ENCODE measurements around the gene CENPX.

CENPX gene

DNA sequence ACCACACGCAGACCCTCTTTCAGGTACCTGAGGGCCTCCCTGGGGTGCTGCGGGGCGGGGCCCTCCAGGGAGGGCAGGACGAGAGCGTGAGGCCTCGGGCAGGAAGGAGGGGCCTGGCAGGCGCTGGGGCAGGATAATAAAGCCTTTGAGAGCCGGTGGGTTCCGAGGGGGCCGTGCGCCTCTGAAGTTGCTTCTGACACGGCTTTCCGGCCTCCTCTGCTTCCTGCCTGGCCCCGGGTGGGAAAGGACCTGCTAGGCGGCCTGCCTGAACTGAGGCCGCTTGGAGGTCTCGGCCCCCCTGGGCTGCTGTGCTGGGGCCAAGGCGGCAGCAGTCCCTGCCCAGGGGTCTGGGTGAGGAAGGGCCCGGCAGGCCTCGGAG, 10.4 kb downstream of the CENPX start:
- no peak for DNase-seq (ENCODE audit: low read depth in 1 of 2, low spot score in 1 of 2)

DNA sequence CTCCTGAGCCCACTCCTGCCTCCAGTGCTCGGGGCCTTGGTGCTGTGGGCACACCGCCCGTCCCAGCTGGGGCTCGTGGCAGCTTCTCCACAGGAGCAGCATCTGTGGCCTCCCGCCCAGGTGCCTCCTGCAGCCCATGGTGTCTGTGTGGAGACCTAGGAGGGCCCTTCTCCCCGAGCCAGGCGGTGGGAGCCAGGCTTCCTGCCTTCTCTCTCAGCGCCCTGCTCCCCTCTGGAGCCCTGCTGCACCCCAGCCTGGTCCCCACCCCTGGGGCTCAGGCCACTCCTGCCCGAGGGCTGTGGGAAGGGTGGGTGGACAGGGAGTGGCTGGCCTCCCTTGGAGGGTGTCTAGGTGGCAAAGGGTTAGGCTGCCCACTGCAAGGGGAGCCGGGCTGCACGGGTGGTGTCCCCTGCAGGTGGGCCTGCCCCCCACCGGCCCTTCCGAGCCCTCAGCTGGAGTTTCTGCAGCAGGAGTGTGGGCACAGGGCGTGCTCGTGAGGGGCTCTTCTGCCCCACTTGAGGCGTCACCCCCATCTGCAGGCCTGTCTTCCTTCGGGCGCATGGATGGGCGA, 11.0 kb downstream of the CENPX start:
- no peak for DNase-seq (ENCODE audit: low read depth in 1 of 2, low spot score in 1 of 2)

DNA sequence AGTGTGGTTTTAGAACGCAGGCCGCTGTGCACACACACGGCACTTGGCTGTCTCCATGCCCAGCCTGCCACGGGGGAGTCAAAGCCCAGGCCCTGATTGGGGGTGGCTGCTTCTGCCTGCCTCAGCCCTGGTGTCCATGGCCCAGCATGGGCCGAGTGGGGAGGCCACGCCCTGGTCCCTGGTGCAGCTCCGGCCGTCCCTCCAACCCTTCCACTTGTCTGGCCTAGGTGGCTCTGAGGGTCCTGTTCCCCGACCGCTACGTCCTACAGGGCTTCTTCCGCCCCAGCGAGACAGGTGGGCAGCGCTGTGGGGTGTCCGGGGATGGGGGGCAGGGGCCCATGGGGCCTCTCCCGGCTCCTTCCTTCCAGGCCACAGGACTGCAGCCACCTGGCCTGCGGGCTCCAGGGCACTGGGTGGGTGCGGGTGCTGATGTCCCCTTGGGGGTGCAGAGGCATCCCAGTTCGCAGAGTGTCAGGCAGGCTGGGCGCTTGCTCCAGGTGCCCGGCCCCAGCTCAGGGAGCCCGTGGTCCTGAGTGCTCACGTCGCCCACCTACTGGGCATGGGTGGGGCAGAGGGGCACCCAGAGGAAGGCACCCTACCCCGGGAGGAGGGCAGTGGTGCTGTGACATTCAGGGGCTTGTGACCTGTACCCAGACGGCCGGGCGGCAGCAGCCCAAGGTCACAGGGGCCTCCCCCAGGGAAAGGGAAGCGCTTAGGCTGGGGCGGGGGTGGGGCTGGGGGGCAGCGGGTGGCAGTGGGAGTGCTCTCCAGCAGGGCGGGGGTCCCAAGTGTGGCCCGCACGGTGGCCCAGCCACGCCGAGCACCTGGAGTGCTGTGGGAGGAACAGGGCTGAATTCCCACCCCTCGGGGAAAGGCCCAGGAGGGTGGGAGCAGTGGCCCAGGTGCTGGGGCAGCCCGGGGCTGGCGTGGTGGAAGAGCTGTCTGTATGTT, 11.8 kb downstream of the CENPX start:
- DNase-seq (ENCODE audit: low read depth in 1 of 2, low spot score in 1 of 2), result no peak

DNA sequence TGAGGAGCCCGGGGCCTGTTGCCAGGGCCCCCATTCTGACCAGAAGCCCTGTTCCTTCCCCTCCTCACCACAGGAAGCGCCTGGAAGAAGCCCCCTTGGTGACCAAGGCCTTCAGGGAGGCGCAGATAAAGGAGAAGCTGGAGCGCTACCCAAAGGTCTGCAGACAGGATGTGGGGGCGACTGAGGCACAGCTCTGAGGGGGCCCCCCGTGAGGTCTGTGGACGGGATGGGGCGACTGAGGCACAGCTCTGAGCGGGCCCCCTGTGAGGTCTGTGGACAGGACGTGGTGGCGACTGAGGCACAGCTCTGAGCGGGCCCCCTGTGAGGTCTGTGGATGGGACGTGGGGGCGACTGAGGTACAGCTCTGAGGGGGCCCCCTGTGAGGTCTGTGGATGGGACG, 13.3 kb downstream of the CENPX start:
- DNase-seq (ENCODE audit: low read depth in 1 of 2, low spot score in 1 of 2), result no peak

DNA sequence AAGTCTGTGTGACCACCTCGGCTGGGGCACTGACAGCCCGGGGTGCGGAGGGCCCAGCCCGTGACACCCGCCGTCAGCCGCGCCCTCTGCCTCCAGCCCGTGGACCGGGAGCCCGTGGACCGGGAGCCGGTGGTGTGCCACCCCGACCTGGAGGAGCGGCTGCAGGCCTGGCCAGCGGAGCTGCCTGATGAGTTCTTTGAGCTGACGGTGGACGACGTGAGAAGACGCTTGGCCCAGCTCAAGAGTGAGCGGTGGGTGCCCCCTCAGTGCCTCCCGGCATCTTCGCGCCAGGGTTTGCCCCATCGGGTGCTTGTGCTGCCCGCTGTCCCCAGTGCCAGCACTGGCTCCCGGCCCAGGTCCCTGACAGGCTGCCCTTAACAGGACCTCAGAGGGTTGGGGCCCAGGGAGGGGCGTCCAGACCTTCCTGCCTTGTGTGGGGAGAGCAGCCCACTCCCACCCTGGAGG, 13.7 kb downstream of the CENPX start:
- DNase-seq (ENCODE audit: low read depth in 1 of 2, low spot score in 1 of 2), result no peak

DNA sequence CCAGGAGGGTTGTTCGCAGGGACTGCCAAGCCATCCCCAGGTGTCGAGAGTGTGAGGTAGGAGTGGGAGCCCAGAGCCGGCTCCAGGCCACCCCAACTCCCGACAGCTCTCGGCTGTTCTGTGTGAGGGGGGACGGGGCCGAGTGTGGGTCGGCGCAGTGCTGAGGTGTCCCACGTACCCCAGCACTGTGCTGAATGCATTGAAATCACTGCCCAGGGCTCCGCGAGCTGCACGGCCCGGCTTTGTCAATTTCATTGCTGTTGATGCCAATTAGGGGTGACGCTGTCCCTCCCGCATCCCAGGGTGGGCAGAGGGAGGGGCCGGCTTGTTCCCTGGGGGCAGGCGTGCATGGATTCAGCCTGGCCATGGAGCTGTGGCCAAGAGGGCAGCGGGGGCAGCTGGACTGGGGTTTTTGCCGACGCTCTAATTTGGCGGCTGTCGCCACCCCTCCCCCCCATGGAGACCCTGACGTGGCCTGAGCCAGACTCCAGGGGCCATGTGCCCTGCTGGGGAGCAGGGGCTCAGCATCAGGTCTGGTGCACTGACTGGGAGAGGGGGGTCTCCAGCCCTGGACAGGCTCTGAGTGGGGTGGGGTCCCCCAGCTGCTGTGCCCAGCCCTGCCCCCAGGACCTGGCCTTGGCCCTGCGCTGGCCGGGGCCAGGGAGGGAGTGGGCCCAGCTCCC, 14.3 kb downstream of the CENPX start:
- DNase-seq (ENCODE audit: low read depth in 1 of 2, low spot score in 1 of 2), result no peak

DNA sequence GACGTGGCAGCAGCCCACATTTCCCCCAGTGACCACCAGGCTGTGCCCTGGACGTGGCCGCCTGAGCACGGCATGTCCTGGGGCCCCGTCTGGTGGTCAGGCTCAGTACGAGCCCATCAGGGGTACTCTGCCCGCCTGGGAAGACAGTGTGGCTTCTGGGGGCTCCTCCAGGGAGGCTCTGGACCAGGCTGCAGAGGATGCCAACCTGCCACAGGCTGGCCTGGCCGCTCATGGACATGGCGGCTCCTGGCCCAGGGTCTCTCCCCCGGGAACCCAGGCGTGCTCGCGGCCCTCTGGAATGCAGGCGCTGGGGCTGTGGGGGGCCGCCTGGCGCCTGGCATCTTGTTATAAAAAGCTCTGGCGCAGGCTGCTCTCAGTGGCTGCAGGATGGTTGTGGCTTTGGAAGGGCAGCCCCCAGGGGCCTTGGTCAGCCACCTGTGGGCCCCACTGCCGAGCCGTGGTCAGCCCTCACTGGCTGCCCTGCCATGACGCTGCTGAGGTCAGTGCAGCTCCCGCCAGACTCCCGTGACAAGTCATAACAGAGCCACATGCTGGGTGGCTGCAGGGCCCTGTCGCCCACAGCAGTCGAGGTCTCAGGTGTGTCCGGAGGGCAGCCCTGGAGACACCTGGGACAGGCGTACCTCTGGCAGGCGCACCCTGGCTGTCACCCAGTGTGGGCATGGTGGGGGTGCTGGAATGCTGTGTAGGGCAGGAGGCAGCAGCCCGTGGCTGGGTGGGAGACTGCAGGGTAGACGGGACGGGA, 15.0 kb downstream of the CENPX start:
- DNase-seq (ENCODE audit: low read depth in 1 of 2, low spot score in 1 of 2), result no peak

DNA sequence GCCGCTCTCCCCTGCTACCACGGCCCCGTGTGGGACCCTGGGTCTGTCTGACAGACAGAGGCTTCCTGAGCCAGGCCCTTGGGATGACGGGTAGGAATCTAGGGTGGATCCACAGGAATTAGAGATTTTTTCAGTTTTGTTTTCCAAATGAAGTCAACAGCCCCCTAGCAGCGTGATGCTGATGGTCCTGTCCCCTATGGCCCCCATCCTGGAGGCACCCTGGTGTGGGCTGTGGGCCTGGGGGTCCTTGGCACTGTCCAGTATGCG, 15.5 kb downstream of the CENPX start:
- DNase-seq (ENCODE audit: low read depth in 1 of 2, low spot score in 1 of 2), result no peak

DNA sequence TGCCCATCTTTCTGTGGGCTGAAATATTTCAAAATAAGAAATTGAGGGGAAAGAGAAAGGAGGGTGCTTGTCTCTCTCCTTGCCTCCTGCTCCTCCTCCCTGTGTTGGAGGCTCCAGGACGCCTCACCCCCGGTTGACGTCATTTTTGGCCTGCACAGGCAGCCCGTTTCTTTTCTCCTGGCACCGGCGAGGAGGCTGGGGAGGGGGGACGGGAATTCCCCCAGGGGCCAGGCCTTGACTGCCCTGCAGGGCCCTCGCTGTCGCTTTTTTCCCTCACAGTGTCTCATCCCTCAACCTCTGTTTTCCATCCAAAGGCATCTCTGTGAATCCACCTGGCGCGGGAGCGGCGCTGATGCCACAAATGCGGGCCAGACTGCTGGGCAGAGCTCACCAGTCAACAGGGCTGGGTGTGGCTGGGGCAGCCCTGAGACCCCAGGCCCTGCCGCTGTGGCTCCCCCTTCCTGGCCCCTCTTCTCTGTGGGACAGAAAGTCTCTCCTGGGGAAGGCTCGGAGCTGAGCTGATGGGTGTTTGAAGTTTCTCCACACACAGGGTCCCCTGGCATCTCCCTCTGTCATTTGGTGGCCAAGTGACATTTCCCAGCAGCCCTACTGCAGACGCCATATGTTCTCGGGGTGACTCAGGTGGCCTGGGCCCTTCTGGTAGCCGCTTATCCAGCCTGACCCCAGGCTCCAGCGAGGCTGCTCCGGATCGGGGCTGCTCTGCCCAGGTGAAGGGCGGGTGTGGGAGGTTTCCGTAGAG, 16.0 kb downstream of the CENPX start:
- DNase-seq (ENCODE audit: low read depth in 1 of 2, low spot score in 1 of 2), result no peak

DNA sequence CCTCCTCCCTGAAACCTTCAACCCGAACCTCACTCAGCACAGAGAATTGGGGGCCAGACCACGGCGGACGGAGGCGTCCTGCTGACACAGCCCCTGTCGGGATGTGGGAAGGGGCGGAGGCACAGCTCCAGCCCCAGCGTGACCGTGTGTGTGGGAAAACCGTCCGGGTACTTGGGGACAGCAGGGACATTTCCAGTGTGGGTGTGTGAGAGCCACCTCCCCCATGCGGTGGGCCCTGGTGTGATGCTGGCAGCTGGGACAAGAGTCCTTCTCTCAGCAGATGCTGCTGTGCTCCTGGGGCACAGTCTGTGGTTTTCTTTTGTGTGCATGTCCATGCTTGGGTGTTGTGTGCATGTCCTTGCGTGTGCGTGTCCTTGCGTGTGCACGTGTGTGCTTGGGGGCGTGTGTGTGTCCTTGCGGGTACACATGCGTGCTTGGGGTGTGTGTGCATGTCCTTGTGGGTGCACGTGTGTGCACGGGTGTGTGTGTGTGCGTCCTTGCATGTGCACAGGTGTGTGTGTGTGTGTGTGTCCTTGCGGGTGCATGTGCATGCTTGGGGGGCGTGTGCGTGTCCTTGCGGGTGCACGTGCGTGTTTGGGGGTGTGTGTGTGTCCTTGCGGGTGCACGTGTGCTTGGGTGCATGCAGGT, 16.9 kb downstream of the CENPX start:
- no peak for DNase-seq (ENCODE audit: low read depth in 1 of 2, low spot score in 1 of 2)

DNA sequence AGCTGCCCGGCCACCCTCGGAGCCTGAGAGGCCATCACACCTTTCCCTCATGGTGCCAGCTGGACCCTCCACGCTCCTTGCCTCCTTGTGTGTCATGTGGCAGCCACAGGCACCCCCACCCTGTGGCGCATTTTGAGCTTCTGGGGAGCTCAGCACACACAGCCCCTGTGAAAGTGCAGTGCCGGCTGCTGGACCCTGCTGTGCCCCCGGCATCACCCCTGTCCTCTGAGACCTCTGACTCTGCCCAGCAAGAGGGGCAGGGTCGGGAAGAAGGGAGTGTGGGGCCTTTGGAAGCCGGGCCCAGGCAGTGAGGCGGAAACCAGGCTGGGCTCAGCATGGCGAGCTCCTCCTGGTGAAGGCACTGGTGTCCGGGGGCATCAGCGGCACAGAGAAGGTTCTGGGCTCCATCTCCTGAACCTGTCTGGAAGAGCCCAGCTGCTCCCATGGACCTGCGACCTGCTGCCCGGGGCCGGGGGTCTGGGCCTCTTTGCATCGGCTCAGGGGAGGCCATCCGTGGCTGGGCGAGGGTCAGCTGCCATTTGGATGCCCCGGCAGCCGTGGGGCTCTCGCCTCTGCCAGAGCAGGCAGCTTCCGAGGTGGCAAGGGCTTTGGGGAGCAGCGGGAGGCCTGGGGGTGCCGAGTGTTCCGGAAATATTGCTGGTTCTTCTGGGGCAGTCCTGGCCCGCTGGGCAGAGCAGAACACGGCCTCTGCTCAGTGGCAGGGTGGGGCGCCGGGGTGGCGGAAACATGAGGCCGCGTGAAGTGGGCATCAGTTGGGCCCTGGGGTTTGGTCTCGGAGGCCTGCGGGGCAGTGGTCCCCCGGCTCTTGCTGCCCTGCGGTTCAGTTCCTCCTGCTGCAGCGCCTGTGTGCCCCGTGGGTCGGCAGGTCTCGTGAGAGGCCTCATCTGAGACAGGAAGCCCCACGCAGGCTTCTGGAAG, 17.9 kb downstream of the CENPX start:
- no peak for DNase-seq (ENCODE audit: low read depth in 1 of 2, low spot score in 1 of 2)

DNA sequence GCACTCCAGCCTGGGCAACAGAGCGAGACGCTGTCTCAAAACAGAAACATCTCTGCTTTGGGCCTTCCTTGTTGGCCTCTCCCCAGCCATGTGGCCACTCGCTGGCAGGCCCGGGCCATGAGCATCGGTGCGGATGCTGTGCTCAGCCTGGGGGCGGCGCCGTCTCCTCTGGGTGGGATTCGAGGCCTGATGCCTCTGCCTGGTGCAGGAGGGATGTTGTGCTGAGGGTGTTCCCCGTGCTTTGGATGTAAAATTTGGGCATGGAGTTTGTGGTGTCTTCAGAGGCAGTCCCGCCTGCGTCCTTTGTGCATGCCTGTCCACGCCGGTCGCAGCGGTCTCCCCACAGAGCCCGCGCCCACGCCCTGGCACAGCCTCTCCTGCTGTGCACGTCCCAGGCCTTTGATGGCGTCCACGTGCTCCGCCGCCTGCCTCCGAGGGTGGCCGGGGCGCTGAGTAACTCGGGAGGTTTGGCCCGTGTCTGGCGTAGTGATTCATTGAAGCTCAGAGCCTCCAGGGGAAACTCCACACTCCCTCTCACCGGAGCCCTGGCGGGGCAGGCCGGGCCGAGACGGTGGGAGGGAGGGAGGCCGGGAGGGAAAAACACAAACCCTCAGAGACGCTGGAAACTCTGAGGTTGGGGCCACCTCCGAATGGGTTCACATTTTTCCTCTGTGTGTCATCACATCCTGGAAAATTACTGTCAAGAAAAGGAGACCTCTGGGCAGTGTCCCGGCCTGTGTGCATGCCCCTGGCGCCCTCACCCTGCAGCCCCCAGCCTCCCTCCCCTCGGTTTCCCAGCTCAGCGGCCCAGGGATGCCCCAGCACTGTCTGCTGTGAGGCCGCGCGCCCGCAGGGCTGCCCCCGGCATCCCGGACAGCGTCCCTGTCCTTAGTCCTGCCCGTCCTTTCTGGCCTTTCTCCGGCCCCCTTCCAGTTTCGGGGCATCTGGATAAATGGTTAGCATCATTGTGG, 19.0 kb downstream of the CENPX start:
- no peak for DNase-seq (ENCODE audit: low read depth in 1 of 2, low spot score in 1 of 2)

DNA sequence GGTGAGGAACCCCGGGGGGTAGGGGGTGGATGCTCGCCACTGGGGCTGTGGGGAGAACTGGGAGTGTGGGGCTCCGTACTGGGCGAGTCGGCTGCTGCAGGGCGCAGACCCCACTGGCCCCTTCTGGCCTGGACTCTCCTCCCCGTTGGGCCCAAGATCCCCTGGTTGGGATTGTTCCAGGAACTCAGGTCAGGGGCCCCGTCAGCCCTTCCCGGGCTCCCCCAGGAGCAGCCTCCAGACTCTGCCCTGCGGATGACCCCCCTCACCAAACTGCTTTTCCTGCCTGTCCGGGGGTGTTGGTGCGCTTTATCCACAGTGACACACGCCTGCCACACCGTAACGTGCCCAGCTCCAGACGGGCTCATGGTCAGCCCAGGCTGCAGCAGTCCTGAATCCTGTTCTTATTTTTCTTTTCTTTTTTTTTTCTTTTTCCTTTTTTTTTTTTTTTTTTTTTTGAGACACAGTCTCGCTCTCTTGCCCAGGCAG, 21.1 kb downstream of the CENPX start:
- DNase-seq (ENCODE audit: low read depth in 1 of 2, low spot score in 1 of 2), result no peak

DNA sequence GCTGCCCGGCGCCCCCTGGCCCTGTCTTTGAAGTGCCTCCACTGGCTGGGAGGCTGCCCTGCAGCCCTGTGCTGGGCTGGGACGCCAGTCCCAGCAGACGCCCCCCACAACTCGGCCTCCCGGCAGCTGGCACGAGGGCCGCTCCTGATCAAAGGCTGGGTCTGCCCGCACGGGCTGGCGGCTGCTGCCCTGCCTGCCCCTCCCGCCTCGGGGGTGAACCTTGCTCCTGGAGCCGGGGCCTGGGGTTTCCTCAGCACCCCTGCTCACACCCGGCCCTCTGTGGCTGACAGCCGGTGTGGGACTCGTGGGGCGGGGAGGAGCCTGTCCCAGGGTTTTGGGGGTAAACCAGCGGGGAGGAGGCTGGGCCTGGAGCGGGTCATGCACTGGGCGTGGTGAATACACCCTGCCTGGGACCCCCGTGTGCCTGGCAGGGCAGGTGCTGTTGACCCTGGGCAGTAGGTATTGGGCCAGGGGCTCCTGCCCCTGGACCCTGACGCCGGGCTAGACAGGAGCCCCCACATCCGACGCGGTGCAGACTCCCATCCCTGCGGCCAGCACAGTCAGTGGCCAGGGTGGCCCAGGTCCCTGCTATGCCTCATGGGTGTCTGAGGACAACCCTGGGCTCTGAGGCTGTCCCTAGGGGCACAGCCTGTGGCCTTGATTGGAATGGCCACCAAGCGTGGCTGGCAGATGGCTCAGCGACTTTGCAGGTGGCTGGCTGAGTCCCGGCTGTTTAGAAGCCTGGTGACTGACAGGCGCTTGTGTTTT, 21.7 kb downstream of the CENPX start:
- DNase-seq (ENCODE audit: low read depth in 1 of 2, low spot score in 1 of 2), result no peak

DNA sequence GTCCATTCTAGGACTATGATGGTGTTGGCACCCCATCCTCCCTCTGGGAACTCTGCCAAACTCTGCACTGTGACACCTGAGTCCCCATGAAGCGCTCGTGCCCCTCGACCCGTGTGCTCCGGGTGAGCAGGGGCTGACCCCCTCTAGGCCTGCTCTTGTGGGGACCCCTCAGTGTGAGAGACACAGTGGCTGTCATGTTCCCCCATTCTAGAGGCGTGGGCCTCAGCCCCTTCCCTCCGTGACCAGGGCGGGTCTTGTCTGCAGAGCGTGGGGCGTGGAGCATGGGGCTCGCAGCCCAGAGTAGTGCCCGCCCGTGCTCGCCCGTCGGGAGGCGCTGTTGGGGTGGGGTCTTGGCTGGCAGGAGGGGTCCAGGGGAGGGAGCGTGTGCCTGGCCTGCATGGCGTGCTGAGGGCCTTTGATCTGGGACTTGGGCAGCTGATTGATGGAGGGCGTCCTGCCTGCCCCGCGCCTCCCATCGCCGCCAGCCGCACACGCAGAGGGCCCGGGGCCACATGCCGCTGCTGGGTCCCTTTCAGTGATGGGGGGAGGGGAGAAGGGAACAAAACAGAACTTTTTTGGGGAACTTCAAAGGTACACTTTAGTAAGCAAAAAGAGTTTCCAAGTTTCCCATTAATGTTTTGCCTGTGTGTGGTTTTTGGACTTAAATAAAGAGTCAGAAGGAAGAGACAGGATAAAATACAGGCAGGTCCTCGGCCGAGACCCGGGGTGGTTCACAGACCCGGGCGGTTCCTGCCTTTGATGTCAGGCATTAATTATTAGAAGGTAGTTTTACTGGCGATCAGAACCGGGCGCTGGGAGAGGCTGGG, 22.5 kb downstream of the CENPX start:
- DNase-seq (ENCODE audit: low read depth in 1 of 2, low spot score in 1 of 2), result no peak

DNA sequence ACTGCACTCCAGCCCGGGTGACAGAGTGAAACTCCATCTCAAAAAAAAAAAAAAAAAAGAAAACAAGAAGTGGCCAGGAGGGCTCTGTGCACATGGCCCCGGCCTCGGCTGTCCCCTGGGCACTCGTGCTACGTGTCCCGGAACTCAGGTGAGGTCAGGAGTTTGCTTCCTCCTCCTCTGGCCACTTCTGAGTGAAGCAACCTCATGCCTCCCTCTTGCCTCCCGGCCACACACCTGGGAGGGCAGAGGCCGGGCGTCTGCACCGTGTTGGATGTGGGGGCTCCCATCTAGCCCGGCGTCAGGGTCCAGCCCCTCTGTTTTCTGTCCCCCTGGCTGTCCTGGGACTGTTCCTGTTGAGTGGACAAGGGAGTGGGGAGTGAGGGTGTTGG, 23.1 kb downstream of the CENPX start:
- DNase-seq (ENCODE audit: low read depth in 1 of 2, low spot score in 1 of 2), result no peak
